ENCODE measurements around the gene TMEM150B.
"Not testable (repeated sequence)": the region's sequence is repeated elsewhere in the genome, so short reads cannot be mapped to it uniquely, and the experiment has no call there.

TMEM150B gene

GRCh38 chr19:55336101-55336500, 11.0 kb upstream of the TMEM150B start:
- no peak for FAIRE-seq

- no peak for FAIRE-seq
Observed at GRCh38 chr19:55333870-55334269, 8.7 kb upstream of the TMEM150B start.

GRCh38 chr19:55329791-55330190, 4.7 kb upstream of the TMEM150B start:
- FAIRE-seq, result not testable (repeated sequence)

DNA sequence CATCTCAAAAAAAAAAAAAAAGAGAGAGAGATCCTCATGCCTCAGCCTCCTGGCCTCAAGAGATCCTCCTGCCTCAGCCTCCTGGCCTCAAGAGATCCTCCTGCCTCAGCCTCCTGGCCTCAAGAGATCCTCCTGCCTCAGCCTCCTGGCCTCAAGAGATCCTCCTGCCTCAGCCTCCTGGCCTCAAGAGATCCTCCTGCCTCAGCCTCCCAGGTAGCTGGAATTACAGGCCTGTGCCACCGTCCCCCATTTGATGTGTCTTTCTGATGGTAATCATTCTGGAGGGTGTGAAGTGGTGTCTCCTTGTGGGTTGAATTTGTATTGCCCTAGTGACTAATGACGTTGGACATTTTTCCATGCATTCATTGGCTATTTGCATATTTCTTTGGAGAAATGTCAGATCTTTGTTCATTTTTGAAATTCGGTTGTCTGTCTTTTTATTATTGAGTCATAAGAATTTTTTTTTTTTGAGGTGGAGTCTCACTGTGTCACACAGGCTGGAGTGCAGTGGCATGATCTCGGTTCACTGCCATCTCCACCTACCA, 3.7 kb upstream of the TMEM150B start:
- not testable (repeated sequence) for FAIRE-seq

- FAIRE-seq, result no peak
Observed at GRCh38 chr19:55324662-55325061, 479 bp downstream of the TMEM150B start.

DNA sequence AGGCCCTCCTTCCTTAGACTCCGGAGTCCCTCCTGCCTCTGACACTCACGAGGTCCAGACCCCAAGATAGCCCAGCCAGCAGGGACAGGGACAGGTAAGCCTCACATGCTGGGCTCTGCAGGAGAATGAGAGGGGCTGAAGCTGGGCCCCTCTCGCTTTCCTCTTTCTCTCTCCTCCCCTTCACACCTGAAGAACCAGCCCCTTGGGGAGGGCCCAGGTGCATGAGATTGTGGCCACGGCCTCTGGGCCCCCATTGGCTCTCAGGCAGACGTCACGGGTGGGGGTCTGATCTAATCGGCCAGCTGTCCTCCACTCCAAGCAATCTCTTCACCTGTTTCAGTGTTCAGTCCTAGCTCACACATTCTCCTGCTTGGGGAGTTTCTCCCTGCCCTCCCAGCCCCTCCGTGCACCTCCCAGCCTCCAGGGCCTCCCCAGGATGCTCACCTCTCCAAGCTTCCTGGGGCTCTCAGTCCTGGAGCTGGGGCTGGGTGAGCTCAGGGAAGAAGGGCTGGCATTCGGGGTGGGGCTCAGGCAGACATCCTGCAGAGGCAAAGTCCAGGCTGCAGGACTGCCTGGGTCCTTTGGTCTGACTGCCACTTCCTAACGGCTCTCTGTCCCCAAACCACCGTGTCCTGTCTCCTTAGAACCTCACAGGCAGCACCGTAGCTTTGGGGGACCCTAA, 2.8 kb downstream of the TMEM150B start:
- FAIRE-seq, result no peak

DNA sequence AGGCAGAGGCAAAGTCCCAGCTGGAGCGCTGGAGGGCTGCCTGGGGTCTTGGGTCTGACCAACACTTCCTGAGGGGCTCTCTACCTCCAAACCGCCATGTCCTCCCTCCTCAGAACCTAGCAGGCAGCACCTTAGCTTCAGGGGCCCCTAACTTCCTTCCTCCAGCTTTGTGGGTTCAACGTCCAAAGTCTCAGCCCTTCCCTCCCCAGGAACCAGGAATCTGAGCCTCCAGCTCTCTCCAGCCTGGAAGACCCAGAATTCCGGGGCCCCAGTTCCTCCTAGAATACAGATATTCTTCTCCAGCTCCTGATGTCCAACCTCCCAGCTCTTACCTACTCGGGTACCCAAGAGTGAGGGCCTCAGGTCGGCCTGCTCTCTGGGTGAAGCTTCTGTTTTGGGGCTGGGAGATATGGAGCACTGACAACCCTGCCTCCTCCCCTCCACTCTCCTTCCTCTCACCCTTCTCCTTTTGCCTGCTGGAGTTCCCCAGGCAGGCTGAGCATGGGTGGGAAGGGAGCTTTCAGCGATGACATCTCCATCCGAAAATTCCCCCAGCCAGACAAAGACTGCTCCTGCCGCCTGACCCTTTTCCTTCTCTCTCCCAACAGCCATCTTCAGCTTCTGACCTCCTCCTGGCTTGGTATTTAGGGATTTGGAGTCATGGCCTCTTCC, 3.5 kb downstream of the TMEM150B start:
- no peak for FAIRE-seq

- FAIRE-seq, result no peak
Observed at GRCh38 chr19:55320844-55321419, 4.2 kb downstream of the TMEM150B start.

DNA sequence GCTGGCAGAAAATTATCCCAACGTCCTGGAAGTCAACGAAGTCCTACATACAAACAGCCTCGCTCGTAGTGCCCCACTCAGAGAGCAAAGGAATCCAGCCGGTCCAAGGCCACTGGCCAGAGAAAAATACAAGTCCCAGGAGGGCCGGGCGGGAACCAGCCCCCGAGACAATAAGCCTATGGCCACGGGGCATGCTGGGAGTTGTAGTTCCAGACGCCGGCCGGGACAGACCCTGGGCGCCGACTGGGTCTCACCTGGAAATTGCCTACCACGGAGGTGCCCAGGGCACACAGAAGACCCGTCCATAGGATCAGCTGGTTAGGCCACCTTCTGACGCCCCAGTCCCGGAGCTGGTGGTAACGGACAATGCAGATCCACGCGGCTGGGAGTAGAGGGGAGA, 5.4 kb downstream of the TMEM150B start:
- no peak for FAIRE-seq

- FAIRE-seq, result no peak
Observed at GRCh38 chr19:55316646-55317045, 8.5 kb downstream of the TMEM150B start.

GRCh38 chr19:55315956-55316525, 9.1 kb downstream of the TMEM150B start:
- FAIRE-seq, result no peak

GRCh38 chr19:55314396-55314795, 10.7 kb downstream of the TMEM150B start:
- FAIRE-seq, result no peak

- no peak for FAIRE-seq
Observed at GRCh38 chr19:55312621-55313512, 12.3 kb downstream of the TMEM150B start.

- FAIRE-seq, result no peak
Observed at GRCh38 chr19:55311797-55312196, 13.3 kb downstream of the TMEM150B start.

DNA sequence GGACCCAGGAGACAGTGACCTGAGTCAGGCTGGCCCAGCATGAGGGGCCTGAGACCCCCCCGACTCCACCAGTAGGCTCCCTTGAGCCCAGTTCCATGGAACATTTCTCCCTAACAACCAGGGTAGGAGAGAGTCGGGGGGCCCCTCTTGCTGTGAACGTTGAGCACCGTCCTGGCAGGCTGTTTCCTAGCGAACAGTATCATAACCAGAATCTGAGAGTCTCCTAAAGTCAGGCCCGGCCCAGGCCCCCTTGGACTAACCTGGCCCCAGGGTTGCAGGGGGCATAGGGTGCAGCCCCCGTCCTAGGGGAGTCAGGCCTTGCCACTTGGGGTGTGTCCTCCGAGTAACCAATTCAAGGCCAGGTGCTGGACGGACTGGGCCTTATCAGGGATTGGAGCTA, 13.7 kb downstream of the TMEM150B start:
- no peak for FAIRE-seq

- no peak for FAIRE-seq
Observed at GRCh38 chr19:55310498-55310897, 14.6 kb downstream of the TMEM150B start.

DNA sequence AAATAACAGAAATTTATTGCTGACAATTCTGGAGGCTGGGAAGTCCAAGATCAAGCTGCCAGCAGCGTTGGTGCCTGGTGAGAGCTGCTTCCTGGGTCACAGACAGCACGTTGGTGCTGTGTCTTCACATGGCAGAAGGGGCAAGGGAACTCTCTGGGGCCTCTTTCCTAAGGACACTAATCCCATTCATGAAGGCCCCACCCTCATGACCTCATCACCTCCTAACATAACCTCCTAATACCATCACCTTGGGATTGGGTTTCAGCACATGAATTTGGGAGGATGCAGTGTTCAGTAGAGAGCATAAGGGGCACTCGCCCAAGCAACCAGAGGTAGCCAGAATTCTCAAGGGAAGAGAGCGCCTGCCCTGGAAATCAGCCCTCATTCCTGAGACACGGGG, 15.7 kb downstream of the TMEM150B start:
- FAIRE-seq, result no peak

DNA sequence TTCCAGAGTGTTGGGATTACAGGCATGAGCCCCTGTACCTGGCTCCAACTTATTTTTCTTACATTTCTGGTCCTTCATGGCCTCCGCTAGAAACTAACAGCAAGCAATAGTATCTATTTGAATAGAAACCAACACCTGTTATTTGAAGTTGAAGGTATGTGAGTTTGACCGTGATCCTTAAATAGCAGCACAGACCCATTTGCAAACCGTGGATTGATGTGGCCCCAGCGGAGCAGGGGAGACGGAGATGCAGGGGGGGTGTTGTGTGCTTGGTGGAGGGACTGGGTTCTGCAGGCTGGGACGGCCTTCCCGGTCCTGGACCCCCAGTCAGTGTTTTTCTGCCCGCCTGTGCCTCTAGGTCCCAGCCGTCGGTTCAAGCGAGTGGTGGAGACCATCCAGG, 16.9 kb downstream of the TMEM150B start:
- FAIRE-seq, result no peak

- FAIRE-seq, result no peak
Observed at GRCh38 chr19:55306712-55307111, 18.4 kb downstream of the TMEM150B start.

DNA sequence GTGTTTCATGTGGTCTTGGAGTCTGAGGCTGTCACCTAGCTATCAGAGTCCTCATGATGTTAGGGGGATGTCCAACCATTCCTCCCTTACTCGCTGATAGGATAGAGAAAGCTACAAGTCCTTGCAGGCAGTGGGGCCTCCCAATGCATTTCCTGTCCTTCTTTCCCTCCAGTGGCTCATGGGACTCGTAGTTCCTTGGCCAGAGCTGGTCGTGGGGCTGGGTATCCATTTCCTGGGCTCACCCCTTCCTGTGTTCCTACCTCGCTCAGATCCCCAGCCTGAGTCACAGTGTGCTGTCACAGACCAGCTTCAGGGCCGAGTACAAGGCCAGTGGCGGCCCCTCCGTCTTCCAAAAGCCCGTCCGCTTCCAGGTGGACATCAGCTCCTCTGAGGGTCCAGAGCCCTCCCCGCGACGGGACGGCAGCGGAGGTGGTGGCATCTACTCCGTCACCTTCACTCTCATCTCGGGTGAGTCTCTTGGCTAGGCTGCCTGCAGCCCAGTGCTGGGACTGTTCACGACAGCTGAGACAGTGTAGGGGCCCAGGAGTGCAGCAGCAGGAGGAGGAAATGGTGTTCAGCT, 19.1 kb downstream of the TMEM150B start:
- no peak for FAIRE-seq

- no peak for FAIRE-seq
Observed at GRCh38 chr19:55305491-55305890, 19.6 kb downstream of the TMEM150B start.

DNA sequence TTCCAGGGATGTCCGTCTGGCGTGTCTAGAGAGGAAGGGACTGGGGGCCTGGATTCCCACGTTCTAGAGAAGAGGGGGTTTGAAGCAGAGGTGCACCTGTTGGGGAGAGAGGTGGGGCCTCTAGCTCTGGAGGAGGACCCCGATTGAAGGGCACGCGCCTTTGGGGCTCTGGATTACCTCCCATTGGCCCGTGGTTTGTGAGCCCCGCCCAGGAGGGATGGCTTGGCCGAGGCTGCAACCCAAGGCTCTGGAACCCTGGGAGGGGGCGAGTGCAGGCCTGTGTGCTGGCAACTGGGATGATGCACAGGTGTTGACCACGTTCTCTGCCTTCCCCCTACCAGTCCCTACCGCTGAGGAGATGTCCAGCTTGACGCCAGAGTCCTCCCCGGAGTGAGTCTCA, 20.2 kb downstream of the TMEM150B start:
- no peak for FAIRE-seq

All from islet of Langerhans (tissue), 1 donor.